K562 (cell line): ENCODE measurements around the gene SLC6A13. TPM values are rescaled to one million over a fixed set of nuclear protein-coding genes. Genes with fewer than 3 reads are reported as not detected.

Experiments
- ATAC-seq: fragments of 200-7000 bp; cut with Tn5 transposase; 3 replicates; pipeline ENCODE4 v1.9.1; 2020; ENCODE audit warnings: moderate library complexity
- BruUV-seq: library from RNA; stranded (reverse); fragments of 400-500 nt; replicated peaks from 2 replicates; lab custom pipeline; 2021; lab: Mats Ljungman, UMichigan
- CTCF ChIA-PET: fragments of 300-600 bp; formaldehyde crosslinking; extraction: SDS; loops from one replicate; lab custom pipeline; 2021; ENCODE audit warnings: low intra/inter-chr PET ratio; lab: Yijun Ruan, JAX
- POLR2A ChIA-PET: fragments of 300-600, 350-650 bp; sonication (Branson Sonifier 250); formaldehyde crosslinking; extraction: SDS; loops from one replicate; lab custom pipeline; 2021; ENCODE audit warnings: antibody characterized with exemption, inconsistent platforms; lab: Yijun Ruan, JAX
- DNase-seq, 4 experiments: peaks; one replicate each; pipeline versions ENCODE4 v3.0.0 to v3.0.0-alpha.2; 2011 to 2018; ENCODE audit warnings: low spot score in 3 of 4, mixed read lengths in 3 of 4; ENCODE audit errors: extremely low read depth in 1 of 4
- FAIRE-seq: peaks from 2 replicates; lab custom pipeline; 2011; peaks lifted over from hg19 to GRCh38; lab: Jason Lieb, UNC
- H2AFZ ChIP-seq: 2 replicates; pipeline ENCODE4 v1.6.0; 2011; ENCODE audit warnings: low read depth, low read length, control low read depth, inconsistent platforms
- H3K27ac ChIP-seq: fragments of 200-600 bp; 3 replicates; pipeline ENCODE4 v1.8.0; 2011; ENCODE audit warnings: low read depth, mild to moderate bottlenecking, control low read depth, inconsistent platforms, low read length, moderate library complexity, mixed read lengths; ENCODE audit errors: extremely low read depth
- H3K27me3 ChIP-seq, 2 experiments: fragments of 300-600 bp in 1 of 2; 2 replicates in 1 of 2; 3 replicates in 1 of 2; pipeline versions ENCODE4 v1.6.0 to v1.8.0; 2011; ENCODE audit warnings: inconsistent platforms in 2 of 2, low read length in 2 of 2, mild to moderate bottlenecking in 1 of 2, mixed read lengths in 1 of 2, moderate library complexity in 1 of 2; ENCODE audit not compliant: control insufficient read depth in 2 of 2, insufficient read depth in 2 of 2
- H3K36me3 ChIP-seq: fragments of 300-600 bp; 3 replicates; pipeline ENCODE4 v1.8.0; 2011; ENCODE audit warnings: mild to moderate bottlenecking, low read length, inconsistent platforms; ENCODE audit not compliant: control insufficient read depth, insufficient read depth
- H3K4me1 ChIP-seq, 2 experiments: fragments of 200-600 bp in 1 of 2; replicated peaks in 1 of 2; 2 replicates in 1 of 2; 3 replicates in 1 of 2; pipeline versions ENCODE4 v1.5.1 to v1.8.0; 2011; ENCODE audit warnings: inconsistent platforms in 2 of 2, low read length in 2 of 2, mild to moderate bottlenecking in 1 of 2, mixed read lengths in 1 of 2, moderate library complexity in 1 of 2; ENCODE audit not compliant: control insufficient read depth in 2 of 2, insufficient read depth in 2 of 2
- H3K4me2 ChIP-seq: 2 replicates; pipeline ENCODE4 v1.6.1; 2011; ENCODE audit warnings: low read length, control low read depth, inconsistent platforms, mixed read lengths; ENCODE audit not compliant: insufficient read depth
- H3K4me3 ChIP-seq: fragments of 200-600 bp; sonication (generic), shearing (Covaris generic); 2 replicates; pipeline ENCODE4 v1.5.1; 2016; ENCODE audit warnings: control low read depth, inconsistent platforms
- H3K79me2 ChIP-seq: fragments of 200-600 bp; 3 replicates; pipeline ENCODE4 v1.8.0; 2011; ENCODE audit warnings: low read length, inconsistent platforms; ENCODE audit not compliant: control insufficient read depth, insufficient read depth
- H3K9ac ChIP-seq, 2 experiments: 2 replicates each; pipeline versions ENCODE4 v1.6.0 to v1.6.1; 2011; ENCODE audit warnings: low read depth in 2 of 2, low read length in 2 of 2, control low read depth in 1 of 2, inconsistent platforms in 1 of 2, mild to moderate bottlenecking in 1 of 2, mixed read lengths in 1 of 2; ENCODE audit not compliant: insufficient read depth in 1 of 2
- H3K9me1 ChIP-seq: one replicate; pipeline ENCODE4 v1.6.0; 2011; ENCODE audit warnings: inconsistent platforms, mild to moderate bottlenecking, low read length, moderate library complexity; ENCODE audit not compliant: control insufficient read depth, insufficient read depth
- H3K9me3 ChIP-seq: replicated peaks from 2 replicates; pipeline ENCODE4 v1.5.1; 2011; ENCODE audit warnings: low read depth, low read length, inconsistent platforms; ENCODE audit not compliant: control insufficient read depth, insufficient read depth
- H4K20me1 ChIP-seq: replicated peaks from 2 replicates; pipeline ENCODE4 v1.6.1; 2011; ENCODE audit warnings: low read length, inconsistent platforms, mixed read lengths; ENCODE audit not compliant: control insufficient read depth, insufficient read depth
- BRD9 ChIP-seq: fragments of 450-650 bp; IDR thresholded peaks from 2 replicates; pipeline ENCODE4 v1.6.1; 2018; ENCODE audit warnings: low read depth; ENCODE audit not compliant: partially characterized antibody
- EHMT2 ChIP-seq: fragments of 450-650 bp; IDR thresholded peaks from 2 replicates; pipeline ENCODE4 v1.6.1; 2018; ENCODE audit warnings: antibody characterized with exemption
- GATAD2B ChIP-seq: fragments of 450-650 bp; IDR thresholded peaks from 2 replicates; pipeline ENCODE4 v1.6.1; 2017; ENCODE audit warnings: mild to moderate bottlenecking, borderline replicate concordance
- GMEB1 ChIP-seq: fragments of 250-450 bp; sonication (Bioruptor Pico); IDR thresholded peaks from 2 replicates; pipeline ENCODE4 v1.4.0; 2020; ENCODE audit warnings: mild to moderate bottlenecking
- HNRNPUL1 ChIP-seq: fragments of 200-400 bp; formaldehyde crosslinking; IDR thresholded peaks from 2 replicates; pipeline ENCODE4 v1.6.1; 2017; ENCODE audit warnings: low read length
- IRF9 ChIP-seq: fragments of 450-650 bp; IDR thresholded peaks from 2 replicates; pipeline ENCODE4 v1.6.1; 2016; ENCODE audit warnings: missing biosample characterization, missing genetic modification characterization
- MEF2D ChIP-seq: conservative IDR thresholded peaks from 2 replicates; pipeline ENCODE4 v1.6.1; 2016; ENCODE audit warnings: low read depth, missing genetic modification characterization, missing compliant biosample characterization
- MTA1 ChIP-seq: fragments of 450-650 bp; IDR thresholded peaks from 2 replicates; pipeline ENCODE4 v1.6.1; 2017; ENCODE audit warnings: borderline replicate concordance
- POLR2G ChIP-seq: fragments of 200-400 bp; formaldehyde crosslinking; IDR thresholded peaks from 2 replicates; pipeline ENCODE4 v1.6.1; 2017; ENCODE audit warnings: low read depth, mild to moderate bottlenecking, antibody characterized with exemption, low read length, moderate library complexity
- PTTG1 ChIP-seq: fragments of 450-650 bp; IDR thresholded peaks from 2 replicates; pipeline ENCODE4 v1.6.1; 2016; ENCODE audit warnings: low read depth, mild to moderate bottlenecking, missing genetic modification characterization, missing compliant biosample characterization
- RBM22 ChIP-seq: fragments of 200-400 bp; formaldehyde crosslinking; IDR thresholded peaks from 2 replicates; pipeline ENCODE4 v1.6.1; 2018; ENCODE audit warnings: low read length, low read depth; ENCODE audit not compliant: poor library complexity, severe bottlenecking
- ZHX1 ChIP-seq: fragments of 150-350 bp; conservative IDR thresholded peaks from 2 replicates; pipeline ENCODE4 v1.6.1; 2014; ENCODE audit warnings: low read length
- ZNF77 ChIP-seq: fragments of 250-450 bp; sonication (Bioruptor Pico); IDR thresholded peaks from 2 replicates; pipeline ENCODE4 v1.5.0; 2020
- WGBS: fragments of 100-300 bp; shearing (Covaris generic); methylation state at CpG from one replicate; pipeline ENCODE4 v1.1.6; 2016; ENCODE audit warnings: low coverage, mixed read lengths; ENCODE audit not compliant: insufficient coverage; ENCODE audit errors: missing lambda C conversion rate; 5-methylcytosine and 5-hydroxymethylcytosine counted together
- in situ Hi-C: fragments of 300-500 bp; cut with MboI; formaldehyde crosslinking; loops from 4 replicates; pipeline ENCODE4 v1.15.0; 2018; ENCODE audit warnings: inconsistent platforms, mixed read lengths
- intact Hi-C: fragments of 100-400 bp; cut with micrococcal nuclease; formaldehyde crosslinking; loops from 2 replicates; pipeline ENCODE4 v1.14.2; 2022
- polyA plus RNA-seq, 8 experiments: library from polyadenylated mRNA; depleted of rRNA in 4 of 8; stranded (reverse) in 5 of 8; unstranded in 3 of 8; fragments of >200 nt; fragmentation: Nextera tagmentation in 2 of 8; fragmentation: Illumina TruSeq in 1 of 8; extraction: Ambion mirVana in 2 of 8; extraction: Trizol in 1 of 8; gene quantifications; 2 replicates each; pipeline versions ENCODE4 v1.2.1 to v1.2.3, GENCODE V29; 2011 to 2014; ENCODE audit warnings: inconsistent platforms in 1 of 8, missing spikeins in 1 of 8
- total RNA-seq, 7 experiments: library from RNA; depleted of rRNA in 6 of 7; stranded (reverse); fragments of >200 nt in 6 of 7; fragmentation: Illumina TruSeq in 2 of 7; extraction: Trizol in 2 of 7; gene quantifications; 2 replicates each; pipeline versions ENCODE4 v1.2.1 to v1.2.3, GENCODE V29; 2011 to 2021; ENCODE audit warnings: low replicate concordance in 1 of 7

Gene SLC6A13
- total and polyA plus RNA-seq, 9 of the 15 experiments (the other 6 are each of a cell fraction or from before 2014, with no cell fraction given) = 0.06 to 0.33 (median 0.22) TPM; not detected in 4

- in situ Hi-C loops = no loop called here
- no peak for TF ChIP-seq GATAD2B
- TF ChIP-seq RBM22 = no peak
- no peak for TF ChIP-seq GMEB1 (CRISPR knock-in tag)
- no peak for TF ChIP-seq ZHX1
- TF ChIP-seq BRD9 = no peak
- no peak for TF ChIP-seq IRF9
- no peak for TF ChIP-seq MTA1
- no peak for TF ChIP-seq POLR2G
- TF ChIP-seq EHMT2 = no peak
- TF ChIP-seq ZNF77 (CRISPR knock-in tag) = no peak
- TF ChIP-seq HNRNPUL1 = no peak
- no peak for TF ChIP-seq PTTG1 (tag)
- TF ChIP-seq MEF2D (tag) = no peak
- TF ChIP-seq, all 486 proteins: peak for 0
- H3K27ac ChIP-seq = no peak overlapping the region
- H3K4me3 ChIP-seq = no peak overlapping the region
- H3K79me2 ChIP-seq = no peaks in the 10 kb centered on the region
- BruUV-seq = no TSS peak
- FAIRE-seq (no peak), DNase-seq (no peak), ATAC-seq (no peak)
- POLR2A ChIA-PET = interaction anchor here (0.9 kb wide), 1 partner anchor 25 kb away, joined by 3 read pairs; no protein-coding TSS in a partner anchor
- 0% methylated on average over 3 of the region's 5 CpGs for WGBS
- CTCF ChIA-PET = no interaction called here
- H3K9me1 ChIP-seq = no peaks in the 10 kb centered on the region
- H2AFZ ChIP-seq = no peak overlapping the region
- H3K4me1 ChIP-seq = peaks cover 0 to 2% of the 10 kb centered on the region in 2 experiments; a peak in 3 of 5 replicates
- intact Hi-C loops = no loop called here
- no peak overlapping the region for H3K9ac ChIP-seq
- peaks cover 4% of the 10 kb centered on the region; the same call in 1 of the 2 replicates for H4K20me1 ChIP-seq
- H3K27me3 ChIP-seq = peaks cover 12 to 52% of the 10 kb centered on the region in 2 experiments; a peak in 4 of 5 replicates
- no peaks in the 10 kb centered on the region for H3K36me3 ChIP-seq
- H3K9me3 ChIP-seq = no peaks in the 10 kb centered on the region
- H3K4me2 ChIP-seq = no peak overlapping the region
Measured at GRCh38 chr12:195156-195555, 67.5 kb downstream of the SLC6A13 start.
